CD14-positive monocyte (primary cell): Measurements from ENCODE around the gene CEP85L. TPM values are rescaled to one million over a fixed set of nuclear protein-coding genes. Genes with fewer than 3 reads are reported as not detected.

ENCODE experiments used
- DNase-seq, 3 donors: peaks; one replicate each; pipeline ENCODE4 v3.0.0-alpha.2; 2011 to 2022
- H2AFZ ChIP-seq: 2 replicates; pipeline ENCODE4 v1.6.0; 2012; ENCODE audit warnings: mild to moderate bottlenecking, low read depth, low read length, inconsistent platforms; ENCODE audit not compliant: insufficient read depth, poor library complexity, severe bottlenecking
- H3K27ac ChIP-seq, 2 donors: 1 replicate in 1 of 2; 2 replicates in 1 of 2; pipeline ENCODE4 v1.5.1; 2012 to 2013; ENCODE audit warnings: low read length in 2 of 2, control low read depth in 1 of 2, inconsistent platforms in 1 of 2, low read depth in 1 of 2, mild to moderate bottlenecking in 1 of 2
- H3K27me3 ChIP-seq, 2 donors: one replicate each; pipeline versions ENCODE4 v1.6.0 to v1.6.1; 2011 to 2013; ENCODE audit warnings: low read length in 2 of 2; ENCODE audit not compliant: control insufficient read depth in 2 of 2, insufficient read depth in 2 of 2
- H3K36me3 ChIP-seq, 2 donors: replicated peaks in 1 of 2; 1 replicate in 1 of 2; 2 replicates in 1 of 2; pipeline versions ENCODE4 v1.5.1 to v1.6.1; 2012 to 2013; ENCODE audit warnings: low read length in 2 of 2, control low read depth in 1 of 2, inconsistent platforms in 1 of 2, mild to moderate bottlenecking in 1 of 2; ENCODE audit not compliant: insufficient read depth in 2 of 2, control insufficient read depth in 1 of 2
- H3K4me1 ChIP-seq, 2 donors: 1 replicate in 1 of 2; 2 replicates in 1 of 2; pipeline versions ENCODE4 v1.5.1 to v1.6.1; 2012 to 2013; ENCODE audit warnings: low read length in 2 of 2, control low read depth in 1 of 2, inconsistent platforms in 1 of 2, mild to moderate bottlenecking in 1 of 2, moderate library complexity in 1 of 2; ENCODE audit not compliant: insufficient read depth in 2 of 2, control insufficient read depth in 1 of 2
- H3K4me2 ChIP-seq: replicated peaks from 2 replicates; pipeline ENCODE3; 2012; ENCODE audit warnings: low read length, moderate library complexity, mild to moderate bottlenecking; ENCODE audit not compliant: poor library complexity, severe bottlenecking; ENCODE audit errors: extremely low read depth
- H3K4me3 ChIP-seq, 3 experiments: fragments of 200-600 bp in 1 of 3; sonication (generic) in 1 of 3; replicated peaks in 1 of 3; 1 replicate in 2 of 3; 2 replicates in 1 of 3; pipeline ENCODE4 v1.5.1; 2011 to 2013; ENCODE audit warnings: low read length in 3 of 3, mild to moderate bottlenecking in 3 of 3, control low read depth in 2 of 3, low read depth in 2 of 3, inconsistent platforms in 1 of 3, moderate library complexity in 1 of 3
- H3K79me2 ChIP-seq: 2 replicates; pipeline ENCODE4 v1.6.0; 2012; ENCODE audit warnings: mild to moderate bottlenecking, control low read depth, inconsistent platforms, low read length, moderate library complexity; ENCODE audit not compliant: insufficient read depth
- H3K9ac ChIP-seq: 2 replicates; pipeline ENCODE4 v1.6.0; 2017; ENCODE audit warnings: low read length, mild to moderate bottlenecking; ENCODE audit not compliant: insufficient read depth, poor library complexity, severe bottlenecking
- H3K9me3 ChIP-seq, 2 donors: replicated peaks in 1 of 2; 1 replicate in 1 of 2; 2 replicates in 1 of 2; pipeline versions ENCODE4 v1.5.1 to v1.6.1; 2012 to 2013; ENCODE audit warnings: low read length in 2 of 2, control low read depth in 1 of 2; ENCODE audit not compliant: control insufficient read depth in 1 of 2, insufficient read depth in 1 of 2
- H4K20me1 ChIP-seq: 2 replicates; pipeline ENCODE4 v1.6.0; 2012; ENCODE audit warnings: mild to moderate bottlenecking, low read length, control low read depth, moderate library complexity; ENCODE audit not compliant: insufficient read depth
- H3K27ac Mint-ChIP-seq, 7 donors: one replicate each; pipeline ENCODE4 v1.8.0; 2020; ENCODE audit warnings: mild to moderate bottlenecking in 7 of 7, mixed read lengths in 7 of 7, moderate library complexity in 6 of 7, inconsistent platforms in 2 of 7
- H3K27me3 Mint-ChIP-seq, 3 donors: one replicate each; pipeline ENCODE4 v1.8.0; 2021 to 2022; ENCODE audit warnings: low read depth in 3 of 3, mild to moderate bottlenecking in 3 of 3, mixed read lengths in 3 of 3, moderate library complexity in 3 of 3, inconsistent platforms in 1 of 3
- H3K36me3 Mint-ChIP-seq, 2 donors: one replicate each; pipeline ENCODE4 v1.8.0; 2020; ENCODE audit warnings: mixed read lengths in 2 of 2, inconsistent platforms in 1 of 2, mild to moderate bottlenecking in 1 of 2
- H3K4me1 Mint-ChIP-seq: one replicate; pipeline ENCODE4 v1.8.0; 2020; ENCODE audit warnings: mild to moderate bottlenecking, mixed read lengths
- H3K4me3 Mint-ChIP-seq, 2 donors: one replicate each; pipeline ENCODE4 v1.8.0; 2020; ENCODE audit warnings: mild to moderate bottlenecking in 2 of 2, mixed read lengths in 2 of 2, moderate library complexity in 1 of 2
- H3K9me3 Mint-ChIP-seq, 7 donors: one replicate each; pipeline ENCODE4 v1.8.0; 2020 to 2022; ENCODE audit warnings: mixed read lengths in 7 of 7, mild to moderate bottlenecking in 6 of 7, moderate library complexity in 6 of 7, inconsistent platforms in 2 of 7
- CTCF ChIP-seq: fragments of 200-600 bp; IDR thresholded peaks from one replicate; pipeline ENCODE4 v1.8.0; 2022; ENCODE audit warnings: antibody characterized with exemption, mild to moderate bottlenecking
- WGBS: methylation state at CpG from one replicate; pipeline ENCODE4 v1.1.5; 2013; ENCODE audit warnings: missing lambda C conversion rate; ENCODE audit not compliant: insufficient coverage; 5-methylcytosine and 5-hydroxymethylcytosine counted together
- intact Hi-C, 2 donors: fragments of 100-400 bp; cut with micrococcal nuclease; formaldehyde crosslinking; loops; one replicate each; pipeline versions ENCODE4 v1.15.0 to v1.15.1; 2023
- polyA minus RNA-seq: library from RNA; depleted of rRNA, polyadenylated mRNA; stranded (reverse); fragments of >200 nt; gene quantifications from 2 replicates; pipeline ENCODE4 v1.2.3, GENCODE V29; 2012
- polyA plus RNA-seq, 3 donors: library from polyadenylated mRNA; depleted of rRNA in 1 of 3; unstranded in 2 of 3; stranded (reverse) in 1 of 3; fragments of 300-500 nt in 2 of 3; fragments of >200 nt in 1 of 3; fragmentation: Illumina TruSeq in 2 of 3; gene quantifications; 1 replicate in 2 of 3; 2 replicates in 1 of 3; pipeline ENCODE4 v1.2.3, GENCODE V29; 2012 to 2021
- total RNA-seq, 12 experiments: library from RNA in 1 of 12; stranded (reverse) in 1 of 12; fragments of 120-200 nt in 1 of 12; gene quantifications; one replicate each; pipeline ENCODE4 v1.2.4 and lab custom pipeline; 2013 to 2026; ENCODE audit warnings: mixed read lengths in 6 of 12, inconsistent platforms in 1 of 12

Gene CEP85L
- 41.7 TPM for total RNA-seq (2013)
- polyA plus RNA-seq (10 to 100 TPM; 14.9 to 38.3 (median 19.6) TPM), polyA minus RNA-seq (29.0 and 49.1 TPM in 2 replicates), total RNA-seq (lab: John Stamatoyannopoulos, UW) (13.0 to 108 (median 63.4) reads per million in 11 experiments)

- H3K36me3 ChIP-seq: no peaks in the 10 kb centered on the region
- peak within 1 kb of the TSS; percentile 79 to 93 (median 85) for H3K4me3 ChIP-seq
- Mint-ChIP-seq H3K36me3 (peaks cover 0 to 2% of the 10 kb centered on the region in 2 donors), H3K9me3 (peaks cover 0 to 2% (median 0%) of the 10 kb centered on the region in 7 donors), H3K4me1 (peaks cover 25% of the 10 kb centered on the region), H3K4me3 (peak within 1 kb of the TSS; percentile 91 to 94), H3K27me3 (peaks cover 2 to 3% (median 3%) of the 10 kb centered on the region in 3 donors), H3K27ac (peak within 1 kb of the TSS; percentile 77 to 95 (median 92))
- intact Hi-C loops: loop anchor here (5.0 to 10.0 kb wide), 3 partner anchors 123 to 241 kb away; partner anchors contain the start of gene ASF1A (in 1 of the 2)
- H2AFZ ChIP-seq: peak within 1 kb of the TSS; percentile 92
- peak within 1 kb of the TSS; percentile 91 for H3K9ac ChIP-seq
- DNase-seq: peak; percentile 74 to 85 (median 79)
- peak within 1 kb of the TSS; percentile 66 to 87 for H3K27ac ChIP-seq
- WGBS: 0% methylated on average over 46 of the region's 77 CpGs
- peak; percentile 30 for TF ChIP-seq CTCF
- peaks cover 18 to 32% of the 10 kb centered on the region in 2 donors for H3K4me1 ChIP-seq
- H4K20me1 ChIP-seq: peaks cover 38% of the 10 kb centered on the region
- H3K27me3 ChIP-seq: no peaks in the 10 kb centered on the region
- peaks cover 48% of the 10 kb centered on the region for H3K79me2 ChIP-seq
- peak within 1 kb of the TSS; percentile 94 for H3K4me2 ChIP-seq
- no peaks in the 10 kb centered on the region for H3K9me3 ChIP-seq
Observed at GRCh38 chr6:118651282-118652050, at the start of gene CEP85L. Gene CEP85L (minus strand): TSS chr6:118651591. CDS start chr6:118651269, 322 bp downstream.

- Histone ChIP-seq H3K36me3 (no peaks in the 10 kb centered on the region), H2AFZ (peak overlapping the region; percentile 10), H3K9ac (no peak overlapping the region), H3K9me3 (no peaks in the 10 kb centered on the region), H3K27me3 (no peaks in the 10 kb centered on the region), H3K4me1 (peaks cover 5% of the 10 kb centered on the region in 2 donors), H3K27ac (no peak overlapping the region), H4K20me1 (no peaks in the 10 kb centered on the region), H3K4me3 (no peak overlapping the region), H3K79me2 (no peaks in the 10 kb centered on the region), H3K4me2 (no peak overlapping the region)
- intact Hi-C loops: no loop called here
- Mint-ChIP-seq H3K4me1 (peaks cover 12% of the 10 kb centered on the region), H3K27me3 (no peaks in the 10 kb centered on the region), H3K9me3 (peaks cover 0 to 3% (median 0%) of the 10 kb centered on the region in 7 donors), H3K4me3 (no peak overlapping the region), H3K27ac (no peak overlapping the region), H3K36me3 (no peaks in the 10 kb centered on the region)
- no peak for TF ChIP-seq CTCF
- DNase-seq: no peak
- WGBS: 81% methylated on average over 2 of the region's 2 CpGs
Observed at GRCh38 chr6:118700531-118700930, 49.1 kb upstream of the CEP85L start.
